Testis (tissue), 3 donors: ENCODE results near the gene UFL1. TPM values are rescaled to one million over a fixed set of nuclear protein-coding genes. Genes with fewer than 3 reads are reported as not detected.
"Not testable (repeated sequence)": the region's sequence is repeated elsewhere in the genome, so short reads cannot be mapped to it uniquely, and the experiment has no call there.

ENCODE experiments used
- DNase-seq: peaks from one replicate; pipeline ENCODE4 v3.0.0-alpha.2; 2019
- H3K27ac ChIP-seq, 2 donors: fragments of 200-600 bp; sonication (generic); one replicate each; pipeline ENCODE4 v1.5.1; 2019
- H3K27me3 ChIP-seq: fragments of 200-600 bp; sonication (generic); one replicate; pipeline ENCODE4 v1.5.1; 2019
- H3K36me3 ChIP-seq: fragments of 200-600 bp; sonication (generic); one replicate; pipeline ENCODE4 v1.5.1; 2017; ENCODE audit warnings: low read depth; ENCODE audit errors: missing control alignments
- H3K4me1 ChIP-seq: fragments of 200-600 bp; sonication (generic); one replicate; pipeline ENCODE4 v1.5.1; 2019
- H3K4me3 ChIP-seq, 2 donors: fragments of 200-600 bp; sonication (generic); one replicate each; pipeline ENCODE4 v1.5.1; 2017 to 2019
- H3K9me3 ChIP-seq: fragments of 200-600 bp; sonication (generic); one replicate; pipeline ENCODE4 v1.5.1; 2017
- CTCF ChIP-seq, 3 experiments: fragments of 450-650 bp in 2 of 3; fragments of 200-600 bp in 1 of 3; sonication (generic) in 1 of 3; IDR thresholded peaks; one replicate each; pipeline ENCODE4 v1.5.1; 2016 to 2019; ENCODE audit warnings: antibody characterized with exemption in 3 of 3, mild to moderate bottlenecking in 2 of 3, moderate library complexity in 1 of 3
- POLR2A ChIP-seq: fragments of 450-650 bp; IDR thresholded peaks from one replicate; pipeline ENCODE4 v1.6.1; 2017; ENCODE audit warnings: antibody characterized with exemption, mild to moderate bottlenecking, moderate library complexity
- WGBS, 2 donors: methylation state at CpG; one replicate each; pipeline ENCODE4 v1.1.5; 2018; 5-methylcytosine and 5-hydroxymethylcytosine counted together
- intact Hi-C: fragments of 100-400 bp; cut with DNase I; formaldehyde crosslinking; loops from one replicate; pipeline ENCODE4 v1.15.1; 2023; ENCODE audit warnings: low total_unique reads
- polyA plus RNA-seq: library from polyadenylated mRNA; stranded (reverse); fragments of 350-450 nt; fragmentation: Illumina TruSeq; extraction: RNeasy Lipid Tissue Mini Kit (QIAGEN cat#74804); gene quantifications from one replicate; pipeline ENCODE4 v1.2.3, GENCODE V29; 2014; ENCODE audit warnings: low read depth, low replicate concordance; ENCODE audit not compliant: insufficient read depth
- total RNA-seq, 2 donors: library from RNA; depleted of rRNA; stranded (reverse); fragments of >200 nt; gene quantifications; one replicate each; pipeline ENCODE4 v1.2.3, GENCODE V29; 2016

UFL1 gene
- total and polyA plus RNA-seq, 3 donors from 2014 or later = 12.4 to 23.8 (median 23.4) TPM

- intact Hi-C loops = no loop called here
- no peak overlapping the region for H3K27ac ChIP-seq
- TF ChIP-seq POLR2A (no peak), CTCF (IDR thresholded peaks at IDR 0.05) (peak in 2 of 3 experiments; percentile 26 to 43)
- no peak for DNase-seq
- no peaks in the 10 kb centered on the region for H3K27me3 ChIP-seq
- no peaks in the 10 kb centered on the region for H3K4me1 ChIP-seq
- H3K9me3 ChIP-seq = no peaks in the 10 kb centered on the region
- H3K36me3 ChIP-seq = no peaks in the 10 kb centered on the region
- no peak overlapping the region for H3K4me3 ChIP-seq
Measured at GRCh38 chr6:96542702-96543101, 21.1 kb downstream of the UFL1 start.

GRCh38 chr6:96545882-96546281 lies 24.3 kb downstream of the UFL1 start:
- WGBS, 2 donors = 92 to 96% methylated on average over 3 of the region's 3 CpGs
- Histone ChIP-seq H3K27me3 (no peaks in the 10 kb centered on the region), H3K4me3 (no peak overlapping the region), H3K4me1 (no peaks in the 10 kb centered on the region), H3K9me3 (no peaks in the 10 kb centered on the region), H3K27ac (no peak overlapping the region), H3K36me3 (no peaks in the 10 kb centered on the region)
- no peak for DNase-seq
- intact Hi-C loops = no loop called here
- TF ChIP-seq CTCF (IDR thresholded peaks at IDR 0.05) = no peak
- no peak for TF ChIP-seq POLR2A

- H3K27ac ChIP-seq = no peak overlapping the region
- H3K4me1 ChIP-seq = no peaks in the 10 kb centered on the region
- H3K9me3 ChIP-seq = no peaks in the 10 kb centered on the region
- DNase-seq = no peak
- WGBS, 2 donors = 86 to 90% methylated on average over 4 of the region's 4 CpGs
- intact Hi-C loops = no loop called here
- TF ChIP-seq POLR2A (no peak), CTCF (IDR thresholded peaks at IDR 0.05) (no peak)
- no peak overlapping the region for H3K4me3 ChIP-seq
- no peaks in the 10 kb centered on the region for H3K36me3 ChIP-seq
- no peaks in the 10 kb centered on the region for H3K27me3 ChIP-seq
Measured at GRCh38 chr6:96547654-96548053, 26.0 kb downstream of the UFL1 start.

GRCh38 chr6:96554558-96554957 lies 33.0 kb downstream of the UFL1 start:
- TF ChIP-seq POLR2A (no peak), CTCF (IDR thresholded peaks at IDR 0.05) (no peak)
- no peaks in the 10 kb centered on the region for H3K36me3 ChIP-seq
- no peaks in the 10 kb centered on the region for H3K9me3 ChIP-seq
- 83 to 96% methylated on average over 4 of the region's 4 CpGs for WGBS, 2 donors
- H3K27me3 ChIP-seq = no peaks in the 10 kb centered on the region
- no peak overlapping the region for H3K27ac ChIP-seq
- intact Hi-C loops = no loop called here
- H3K4me3 ChIP-seq = no peak overlapping the region
- DNase-seq = no peak
- H3K4me1 ChIP-seq = no peaks in the 10 kb centered on the region

- DNase-seq, intact Hi-C loops, H3K9me3 ChIP-seq: not testable (repeated sequence)
Measured at GRCh38 chr6:96559740-96560139, 38.1 kb downstream of the UFL1 start.

More at GRCh38 chr6:96559740-96560139, 38.1 kb downstream of the UFL1 start:
- H3K27ac ChIP-seq, H3K27me3 ChIP-seq, H3K4me1 ChIP-seq, H3K36me3 ChIP-seq, H3K4me3 ChIP-seq: not testable (repeated sequence)
- 95 to 100% methylated on average over 2 of the region's 2 CpGs for WGBS, 2 donors
